Measurements from ENCODE around the gene RRBP1.

The RRBP1 gene

DNA sequence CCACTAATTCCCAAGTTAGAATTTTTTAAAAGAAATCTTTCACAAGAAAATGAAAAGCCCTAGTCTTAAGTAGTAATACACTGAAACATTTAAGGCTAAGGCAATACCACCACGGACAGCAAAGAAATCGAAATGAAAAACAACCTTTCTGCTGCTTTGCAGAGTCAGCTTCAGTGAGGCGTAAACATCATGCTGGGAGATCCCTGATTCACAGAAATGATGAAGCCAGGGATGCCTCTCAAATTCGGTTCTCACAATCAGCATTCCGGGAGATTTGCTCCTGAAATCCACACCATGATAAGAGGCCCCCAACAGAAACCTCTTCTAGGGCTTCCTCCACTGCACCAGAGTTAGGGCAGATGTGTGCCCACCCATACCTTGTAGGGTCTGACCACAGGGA, 18.6 kb downstream of the RRBP1 start:
- TF ChIP-seq SIN3A (IDR thresholded peaks at IDR 0.05; ENCODE audit: borderline replicate concordance, insufficient read depth, low read length), result no peak
- TF ChIP-seq FOXP2 (optimal IDR thresholded peaks at IDR 0.05; ENCODE audit: borderline replicate concordance, extremely low read depth, extremely low read length, insufficient read depth), result no peak
- no peak for TF ChIP-seq POLR2AphosphoS5 (IDR thresholded peaks at IDR 0.05; ENCODE audit: low read depth, low read length)
- TF ChIP-seq, protein P1, sequence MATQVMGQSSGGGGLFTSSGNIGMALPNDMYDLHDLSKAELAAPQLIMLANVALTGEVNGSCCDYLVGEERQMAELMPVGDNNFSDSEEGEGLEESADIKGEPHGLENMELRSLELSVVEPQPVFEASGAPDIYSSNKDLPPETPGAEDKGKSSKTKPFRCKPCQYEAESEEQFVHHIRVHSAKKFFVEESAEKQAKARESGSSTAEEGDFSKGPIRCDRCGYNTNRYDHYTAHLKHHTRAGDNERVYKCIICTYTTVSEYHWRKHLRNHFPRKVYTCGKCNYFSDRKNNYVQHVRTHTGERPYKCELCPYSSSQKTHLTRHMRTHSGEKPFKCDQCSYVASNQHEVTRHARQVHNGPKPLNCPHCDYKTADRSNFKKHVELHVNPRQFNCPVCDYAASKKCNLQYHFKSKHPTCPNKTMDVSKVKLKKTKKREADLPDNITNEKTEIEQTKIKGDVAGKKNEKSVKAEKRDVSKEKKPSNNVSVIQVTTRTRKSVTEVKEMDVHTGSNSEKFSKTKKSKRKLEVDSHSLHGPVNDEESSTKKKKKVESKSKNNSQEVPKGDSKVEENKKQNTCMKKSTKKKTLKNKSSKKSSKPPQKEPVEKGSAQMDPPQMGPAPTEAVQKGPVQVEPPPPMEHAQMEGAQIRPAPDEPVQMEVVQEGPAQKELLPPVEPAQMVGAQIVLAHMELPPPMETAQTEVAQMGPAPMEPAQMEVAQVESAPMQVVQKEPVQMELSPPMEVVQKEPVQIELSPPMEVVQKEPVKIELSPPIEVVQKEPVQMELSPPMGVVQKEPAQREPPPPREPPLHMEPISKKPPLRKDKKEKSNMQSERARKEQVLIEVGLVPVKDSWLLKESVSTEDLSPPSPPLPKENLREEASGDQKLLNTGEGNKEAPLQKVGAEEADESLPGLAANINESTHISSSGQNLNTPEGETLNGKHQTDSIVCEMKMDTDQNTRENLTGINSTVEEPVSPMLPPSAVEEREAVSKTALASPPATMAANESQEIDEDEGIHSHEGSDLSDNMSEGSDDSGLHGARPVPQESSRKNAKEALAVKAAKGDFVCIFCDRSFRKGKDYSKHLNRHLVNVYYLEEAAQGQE (IDR thresholded peaks at IDR 0.05; ENCODE audit: insufficient read depth in 1 of 2, low read depth in 2 of 2, low read length in 2 of 2), result no peak
- no peak for TF ChIP-seq TAF1 (IDR thresholded peaks at IDR 0.05; ENCODE audit: borderline replicate concordance, insufficient read depth, low read length)

DNA sequence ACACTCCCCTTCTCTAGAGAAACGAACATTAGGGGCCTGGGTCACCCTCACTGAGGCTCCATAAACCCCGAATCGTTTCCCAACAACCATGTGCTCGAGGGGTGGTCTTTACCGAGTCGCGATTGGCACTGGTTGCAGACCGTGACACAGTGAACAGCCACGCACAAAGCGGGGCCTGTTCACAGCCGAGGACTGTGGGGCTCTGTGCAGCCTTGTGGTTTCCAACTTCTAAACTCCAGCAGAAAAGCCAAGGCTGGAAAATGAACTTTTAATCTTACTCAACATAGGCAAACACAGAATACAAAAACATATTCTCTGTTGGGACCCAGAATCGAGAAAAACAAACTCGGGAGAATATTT, 19.0 kb downstream of the RRBP1 start:
- TF ChIP-seq SIN3A (IDR thresholded peaks at IDR 0.05; ENCODE audit: borderline replicate concordance, insufficient read depth, low read length), result no peak
- TF ChIP-seq FOXP2 (optimal IDR thresholded peaks at IDR 0.05; ENCODE audit: borderline replicate concordance, extremely low read depth, extremely low read length, insufficient read depth), result no peak
- TF ChIP-seq POLR2AphosphoS5 (IDR thresholded peaks at IDR 0.05; ENCODE audit: low read depth, low read length), result no peak
- no peak for TF ChIP-seq TAF1 (IDR thresholded peaks at IDR 0.05; ENCODE audit: borderline replicate concordance, insufficient read depth, low read length)
- TF ChIP-seq, protein P1 (IDR thresholded peaks at IDR 0.05; ENCODE audit: insufficient read depth in 1 of 2, low read depth in 2 of 2, low read length in 2 of 2), result no peak

DNA sequence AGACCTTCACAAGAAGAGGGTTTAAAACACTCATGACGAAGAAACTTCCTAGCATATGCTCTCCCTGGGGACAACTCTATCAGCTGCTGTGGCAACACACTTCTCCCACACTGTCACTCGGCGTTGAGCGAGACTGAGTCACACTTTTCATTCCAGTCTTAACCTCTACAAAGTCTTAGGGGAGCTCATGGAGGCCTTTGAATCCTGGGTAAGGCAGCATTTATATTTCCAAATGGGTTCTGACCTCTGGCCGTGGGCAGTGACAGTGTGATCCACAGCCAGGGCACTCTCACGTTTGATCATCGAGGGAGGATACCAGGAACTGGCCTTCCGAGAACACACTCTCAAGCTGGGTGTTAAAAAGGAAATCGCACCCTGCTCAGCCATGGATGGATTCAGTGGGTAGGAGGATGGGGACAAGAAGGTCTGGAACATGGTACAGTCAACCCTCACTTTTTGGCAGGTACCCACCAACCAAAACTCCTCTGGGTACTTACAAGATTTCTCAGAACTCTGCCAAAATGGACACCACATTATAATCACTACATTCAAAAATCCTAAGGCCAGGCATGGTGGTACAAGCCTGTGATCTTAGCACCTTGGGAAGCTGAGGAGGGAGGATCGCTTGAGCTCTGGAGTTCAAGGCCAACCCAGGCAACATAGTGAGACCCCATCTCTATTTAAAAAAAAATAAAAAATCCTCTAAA, 19.6 kb downstream of the RRBP1 start:
- TF ChIP-seq FOXP2 (optimal IDR thresholded peaks at IDR 0.05; ENCODE audit: borderline replicate concordance, extremely low read depth, extremely low read length, insufficient read depth), result no peak
- TF ChIP-seq TAF1 (IDR thresholded peaks at IDR 0.05; ENCODE audit: borderline replicate concordance, insufficient read depth, low read length), result no peak
- TF ChIP-seq POLR2AphosphoS5 (IDR thresholded peaks at IDR 0.05; ENCODE audit: low read depth, low read length), result no peak
- TF ChIP-seq, protein P1 (IDR thresholded peaks at IDR 0.05; ENCODE audit: insufficient read depth in 1 of 2, low read depth in 2 of 2, low read length in 2 of 2), result no peak
- no peak for TF ChIP-seq SIN3A (IDR thresholded peaks at IDR 0.05; ENCODE audit: borderline replicate concordance, insufficient read depth, low read length)

DNA sequence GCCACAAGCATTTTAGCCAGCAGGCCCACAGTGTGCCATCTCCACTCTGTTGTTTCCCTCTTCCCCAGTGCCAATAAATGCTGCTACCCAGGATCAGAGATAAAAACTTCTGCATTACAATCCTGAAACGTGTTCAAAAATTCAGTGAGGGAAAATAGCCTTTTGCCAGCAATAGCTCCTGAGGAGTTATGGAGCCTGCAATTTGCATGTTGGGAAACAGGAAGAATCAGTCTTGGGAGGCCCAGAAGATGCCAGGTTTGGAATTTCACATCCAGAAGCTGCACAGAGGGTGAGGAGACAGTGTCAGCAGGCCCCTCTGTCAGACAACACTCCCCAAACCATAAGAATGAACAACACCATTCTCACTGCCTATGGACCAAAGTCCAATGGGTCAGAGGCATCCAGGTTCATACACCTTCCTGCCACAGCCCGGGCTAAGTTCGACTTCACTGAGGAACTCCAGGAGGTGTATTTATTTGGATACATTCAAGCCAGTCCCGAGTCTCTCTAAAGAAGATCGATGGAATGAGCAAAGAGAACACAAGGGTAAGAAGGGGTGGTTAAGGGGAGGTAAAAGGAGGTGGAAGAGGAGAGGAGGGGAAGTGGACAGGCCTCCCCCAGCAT, 20.8 kb downstream of the RRBP1 start:
- TF ChIP-seq FOXP2 (optimal IDR thresholded peaks at IDR 0.05; ENCODE audit: borderline replicate concordance, extremely low read depth, extremely low read length, insufficient read depth) (no peak), POLR2AphosphoS5 (IDR thresholded peaks at IDR 0.05; ENCODE audit: low read depth, low read length) (no peak), TAF1 (IDR thresholded peaks at IDR 0.05; ENCODE audit: borderline replicate concordance, insufficient read depth, low read length) (no peak), SIN3A (IDR thresholded peaks at IDR 0.05; ENCODE audit: borderline replicate concordance, insufficient read depth, low read length) (no peak)
- TF ChIP-seq, protein P1 (IDR thresholded peaks at IDR 0.05; ENCODE audit: insufficient read depth in 1 of 2, low read depth in 2 of 2, low read length in 2 of 2), result no peak
